Suppressor macrophage (primary cell): Measurements from ENCODE around the gene LHFPL6.

ENCODE experiments used
- DNase-seq, 4 experiments: peaks; one replicate each; pipeline ENCODE4 v3.0.0-alpha.2; 2020 to 2022
- total RNA-seq, 17 experiments: gene quantifications; one replicate each; lab custom pipeline; 2026; ENCODE audit warnings: mixed read lengths in 6 of 17, inconsistent platforms in 3 of 17; lab: John Stamatoyannopoulos, UW

The LHFPL6 gene
- total RNA-seq = 1.4 to 14.0 (median 3.3) reads per million in 17 experiments

DNA sequence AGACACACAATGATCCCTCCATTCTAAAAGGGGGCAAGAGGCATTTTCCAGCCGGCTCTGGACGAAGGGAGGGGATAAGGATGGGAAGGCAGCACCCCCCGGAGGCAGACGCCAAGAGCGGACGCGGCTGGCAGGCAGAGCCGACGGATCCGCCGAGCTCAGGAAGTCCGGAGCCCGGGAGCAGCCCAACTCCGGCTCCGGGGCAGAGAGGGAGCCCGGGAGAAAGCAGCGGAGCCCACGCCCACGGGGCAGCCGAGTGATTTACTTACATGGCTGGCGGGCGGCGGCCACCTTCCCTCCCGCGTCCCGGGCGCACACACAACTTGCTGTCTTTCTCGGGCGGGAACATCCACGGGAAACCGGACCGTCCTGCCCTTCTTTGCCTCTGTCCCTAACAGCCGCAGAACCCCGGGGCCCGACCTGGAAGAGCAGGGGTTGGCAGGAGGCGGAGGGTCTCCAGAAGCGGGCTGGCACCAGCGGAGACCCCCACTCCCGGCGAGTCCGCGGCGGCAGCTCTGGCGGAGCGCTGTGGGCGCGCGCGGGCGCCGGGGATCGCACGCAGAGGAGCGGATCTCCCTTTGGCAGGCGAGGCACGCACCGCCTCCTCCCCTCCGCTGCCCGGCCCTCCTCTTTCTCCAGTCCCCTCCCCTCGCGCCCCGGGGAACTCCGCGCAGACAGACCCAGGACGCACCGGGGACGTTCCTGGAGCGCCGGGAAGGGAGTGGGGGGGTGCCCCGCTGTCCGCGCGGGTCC, at the start of gene LHFPL6:
LHFPL6 (minus strand) TSS at position 580 of the 753 bp plus-strand sequence.
- DNase-seq = peak; percentile 59 to 83 (median 74)

DNA sequence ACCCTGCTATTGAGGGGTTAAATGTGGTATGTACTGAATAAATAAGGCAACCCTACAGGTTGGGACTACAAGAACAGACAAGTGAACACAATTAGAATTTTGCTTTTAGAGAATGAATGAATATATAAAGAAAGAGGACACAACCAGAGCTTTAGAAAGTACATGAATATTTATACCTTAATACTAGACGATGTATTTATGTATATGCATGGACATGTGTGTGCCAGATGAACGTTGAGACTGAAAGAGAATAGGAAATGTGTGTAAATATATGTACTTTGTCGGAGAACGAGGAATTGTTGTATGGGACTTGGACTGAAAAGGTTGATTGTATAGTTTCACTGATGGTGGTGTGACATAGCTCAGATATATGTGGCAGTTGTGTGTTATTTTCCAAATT, 43.1 kb upstream of the LHFPL6 start:
- no peak for DNase-seq

DNA sequence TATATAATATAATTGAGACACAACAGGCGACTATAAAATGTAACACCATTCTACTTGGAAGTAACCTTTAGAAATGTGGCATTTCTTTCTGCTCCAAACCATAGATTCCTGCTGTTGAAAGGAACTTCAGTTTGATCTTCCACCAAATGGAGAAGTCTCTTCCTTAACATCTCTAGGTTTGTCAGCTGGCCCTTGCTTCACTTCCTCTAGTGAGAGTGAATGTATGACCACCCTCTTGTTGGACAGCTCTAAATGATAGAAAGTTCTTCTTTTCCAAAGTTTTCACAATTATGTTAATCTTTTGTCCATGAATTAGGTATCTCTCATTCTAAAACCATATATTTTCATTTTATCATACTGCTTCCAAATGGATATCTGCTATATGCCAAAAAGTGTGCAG, 38.7 kb upstream of the LHFPL6 start:
- DNase-seq = peak; percentile 62 to 82 (median 76)

DNA sequence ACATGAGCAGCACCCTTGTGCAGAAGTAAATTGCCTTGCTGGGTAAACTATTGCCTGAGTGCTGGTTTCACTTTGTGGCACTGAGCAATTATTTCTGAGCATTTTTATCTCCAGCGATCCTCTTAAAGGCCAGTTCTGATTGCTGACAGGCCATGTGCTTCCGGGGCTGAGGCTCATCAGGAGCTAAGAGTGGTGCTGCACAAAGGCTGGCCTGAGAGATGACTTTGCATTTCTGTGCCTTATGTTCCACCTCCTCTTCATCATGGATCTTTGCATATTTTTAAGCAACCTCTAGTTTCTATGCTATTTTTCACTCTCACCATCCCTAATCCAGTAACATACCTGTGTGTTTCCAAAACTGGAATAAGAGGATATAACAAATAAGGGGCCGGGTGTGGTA, 34.9 kb upstream of the LHFPL6 start:
- no peak for DNase-seq

- no peak for DNase-seq
Measured at GRCh38 chr13:39635564-39635963, 32.6 kb upstream of the LHFPL6 start.

GRCh38 chr13:39632994-39633393, 30.0 kb upstream of the LHFPL6 start:
- DNase-seq = no peak

DNA sequence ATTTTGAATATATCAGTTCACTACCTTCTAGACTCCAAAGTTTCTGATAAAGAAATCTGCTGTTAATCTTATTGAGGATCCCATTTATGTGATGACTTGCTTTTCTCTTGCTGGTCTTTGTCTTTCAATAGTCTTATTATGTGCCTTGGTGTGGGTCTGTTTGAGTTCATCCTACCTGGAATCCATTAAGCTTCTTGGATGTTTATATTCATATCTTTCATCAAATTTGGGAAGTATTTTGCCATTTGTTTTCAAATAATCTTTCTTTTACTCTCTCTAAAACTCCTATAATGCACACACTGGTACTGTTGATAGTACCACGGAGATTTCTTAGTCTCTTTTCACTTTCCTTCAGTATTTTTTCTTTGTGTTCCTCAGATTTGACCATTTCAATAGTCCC, 28.3 kb upstream of the LHFPL6 start:
- DNase-seq = no peak

- DNase-seq = no peak
Measured at GRCh38 chr13:39623466-39623865, 20.5 kb upstream of the LHFPL6 start.

- no peak for DNase-seq
Measured at GRCh38 chr13:39618561-39618960, 15.6 kb upstream of the LHFPL6 start.

GRCh38 chr13:39616087-39616694, 13.2 kb upstream of the LHFPL6 start:
- DNase-seq = peak; percentile 58 to 84 (median 70)

DNA sequence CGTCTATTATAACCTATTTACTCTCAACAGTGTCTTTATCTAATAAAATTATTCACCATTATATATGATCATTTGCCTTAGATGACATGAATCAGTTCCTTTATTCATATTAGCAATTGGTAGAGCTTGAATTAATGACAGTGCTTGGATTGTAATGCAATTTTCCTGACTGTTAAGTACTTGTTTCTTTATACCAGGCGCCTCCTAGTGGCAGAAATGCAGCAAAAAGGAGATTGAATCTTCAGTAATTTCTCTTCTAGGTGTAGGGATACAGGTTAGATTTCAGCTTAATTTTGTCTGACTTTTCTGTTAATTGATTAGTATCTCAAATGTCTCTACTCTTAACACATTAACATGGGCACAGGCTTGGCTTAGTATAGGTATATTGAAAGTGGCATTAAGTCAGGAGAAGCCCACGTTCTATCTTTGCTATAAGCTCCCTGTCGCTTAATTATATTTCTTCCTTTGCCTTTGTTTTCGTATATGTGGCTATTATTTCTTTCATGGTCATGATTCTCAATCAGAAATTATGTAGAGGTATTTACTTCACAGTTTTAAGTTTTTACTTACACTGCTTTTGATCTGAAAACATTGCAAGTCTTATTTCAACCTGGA, 9.1 kb upstream of the LHFPL6 start:
- DNase-seq = peak; percentile 68 to 87 (median 74)

- no peak for DNase-seq
Measured at GRCh38 chr13:39607876-39608275, 4.9 kb upstream of the LHFPL6 start.

DNA sequence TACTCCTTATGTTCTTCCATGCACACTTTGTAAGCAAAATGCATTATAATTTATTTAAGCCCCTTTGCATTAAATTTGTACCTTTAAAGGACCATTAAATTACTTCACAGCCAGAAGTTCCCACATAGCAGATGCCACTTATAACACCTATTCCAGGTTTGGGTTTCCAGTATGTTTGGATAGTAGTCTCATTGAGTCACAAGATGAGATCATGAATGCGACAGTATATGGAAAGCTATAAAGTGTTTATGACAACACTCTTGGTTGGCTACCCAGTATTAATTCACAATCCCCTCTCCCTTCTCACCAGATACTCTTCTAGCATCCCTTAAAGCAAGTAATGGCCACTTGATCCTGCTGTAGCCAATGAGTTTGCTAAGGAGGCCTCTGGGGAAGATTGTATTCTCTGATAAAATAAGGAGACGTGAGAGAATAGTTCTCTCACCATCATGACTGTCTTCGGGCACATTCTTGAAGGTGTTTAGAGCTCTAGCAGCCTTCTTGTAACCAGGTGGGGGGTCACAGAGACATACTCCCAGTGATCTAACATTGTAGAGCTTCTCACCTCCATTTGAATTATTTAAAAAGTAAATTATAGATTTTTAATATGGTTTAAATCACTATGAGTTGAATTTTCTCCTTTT, 2.8 kb upstream of the LHFPL6 start:
- DNase-seq = no peak

GRCh38 chr13:39604756-39605155, 1.8 kb upstream of the LHFPL6 start:
- no peak for DNase-seq

- DNase-seq = peak in 3 of 4 experiments; percentile 22 to 39 (median 31)
Measured at GRCh38 chr13:39603424-39603947, 493 bp upstream of the LHFPL6 start.

DNA sequence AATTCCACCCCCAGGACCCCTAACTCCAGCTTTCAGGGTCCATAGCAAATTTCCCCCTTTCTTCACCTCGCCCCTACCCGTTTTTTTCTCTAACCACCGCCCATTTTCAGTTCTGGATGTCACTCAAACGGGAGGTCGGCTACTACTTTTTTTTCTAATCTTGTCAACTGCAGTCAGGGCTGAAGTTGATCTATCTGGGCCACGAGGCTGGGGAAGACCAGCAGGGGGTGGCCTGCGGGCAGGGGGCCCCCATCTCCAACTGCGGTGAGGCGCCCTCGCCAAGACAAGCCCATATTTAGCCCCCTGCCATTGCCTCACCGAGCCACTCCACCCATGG, 748 bp downstream of the LHFPL6 start:
- DNase-seq = peak in 1 of 4 experiments; percentile 7

DNA sequence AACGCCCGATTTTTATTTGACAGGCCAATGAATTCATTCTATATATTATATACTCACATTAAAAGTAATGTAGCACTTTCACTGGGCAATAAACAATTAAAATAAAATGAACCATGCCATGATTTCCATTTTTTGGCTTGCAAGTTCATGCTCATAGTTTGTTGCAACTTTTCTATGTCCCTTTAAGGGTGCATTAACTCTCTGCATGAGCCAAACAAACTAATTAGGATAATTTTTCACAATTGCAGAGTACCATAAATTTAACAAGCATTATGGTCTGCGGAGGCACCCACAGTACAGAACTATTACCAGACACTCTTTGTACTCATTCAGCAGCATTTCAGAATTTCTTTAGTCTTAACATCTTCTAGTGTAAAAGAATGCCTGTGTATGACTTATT, 1.4 kb downstream of the LHFPL6 start:
- no peak for DNase-seq

DNA sequence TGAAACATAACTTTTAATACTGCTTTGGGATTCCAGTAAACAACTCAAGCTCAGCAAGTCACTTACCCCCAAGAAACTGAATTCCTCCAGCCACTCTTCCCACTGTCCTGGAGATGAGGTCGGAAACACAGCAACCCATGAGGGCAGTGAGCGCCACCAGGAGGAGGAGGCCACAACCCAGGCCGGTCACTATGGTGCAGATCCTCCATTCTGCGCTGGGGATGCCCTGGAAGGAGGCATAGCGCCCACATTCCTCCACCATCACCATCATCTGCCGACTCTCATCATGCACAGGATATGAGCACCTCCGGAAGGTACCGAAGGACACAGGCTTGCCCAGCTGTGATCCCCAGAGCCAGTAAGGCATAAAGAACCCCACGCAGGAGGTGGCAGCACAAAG, 2.2 kb downstream of the LHFPL6 start:
- DNase-seq = no peak

DNA sequence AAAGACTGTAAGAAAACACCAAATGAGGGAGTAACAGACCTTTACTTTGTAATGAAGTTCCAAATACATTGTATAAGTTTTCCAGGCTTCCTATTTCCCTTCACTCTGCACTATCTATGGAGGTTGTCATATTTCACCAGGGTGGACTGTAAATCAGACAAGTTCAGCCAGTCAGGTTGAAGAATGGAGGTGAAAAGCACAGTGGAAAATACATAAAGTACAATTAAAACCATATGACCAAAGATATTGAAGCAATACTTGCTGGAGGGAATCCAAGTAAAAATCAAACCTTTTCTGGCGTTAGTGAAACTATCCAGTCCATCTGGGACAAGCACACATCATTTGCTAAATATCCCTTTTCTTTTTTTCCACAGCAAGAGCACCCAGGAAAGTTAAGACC, 3.2 kb downstream of the LHFPL6 start:
- no peak for DNase-seq

GRCh38 chr13:39599012-39599411, 4.0 kb downstream of the LHFPL6 start:
- DNase-seq = no peak

- DNase-seq = no peak
Measured at GRCh38 chr13:39597838-39598237, 5.2 kb downstream of the LHFPL6 start.

- DNase-seq = no peak
Measured at GRCh38 chr13:39596685-39597084, 6.3 kb downstream of the LHFPL6 start.

DNA sequence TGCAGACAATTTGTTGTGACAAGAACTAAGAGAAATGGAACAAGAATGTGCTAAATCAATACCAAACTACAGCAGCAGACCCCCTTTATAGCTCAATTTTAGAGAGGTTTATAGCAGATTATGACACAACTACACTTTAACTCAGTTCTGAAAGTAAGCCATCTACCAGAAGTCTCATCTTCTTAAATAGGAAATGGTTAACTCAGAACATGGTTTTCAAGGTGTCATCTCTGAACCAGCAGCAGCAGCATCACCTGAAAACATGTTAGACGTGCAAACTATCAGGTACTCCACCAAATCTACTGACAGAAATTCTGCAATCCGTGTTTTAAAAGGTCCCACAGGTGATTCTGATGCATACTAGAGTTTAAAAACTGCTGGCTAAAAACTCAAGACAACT, 6.8 kb downstream of the LHFPL6 start:
- no peak for DNase-seq
